H1 (cell line): ENCODE measurements around the gene CFHR1. TPM values are rescaled to one million over a fixed set of nuclear protein-coding genes. Genes with fewer than 3 reads are reported as not detected.
"Not testable (repeated sequence)": the region's sequence is repeated elsewhere in the genome, so short reads cannot be mapped to it uniquely, and the experiment has no call there.

Experiments
- CTCF ChIA-PET: fragments of 300-600 bp; sonication (Branson Sonifier 250); formaldehyde crosslinking; loops from one replicate; lab custom pipeline; 2021; ENCODE audit not compliant: partially characterized antibody; lab: Charles Lee
- POLR2A ChIA-PET: fragments of 300-600 bp; sonication (Branson Sonifier 250); formaldehyde crosslinking; loops from one replicate; lab custom pipeline; 2021; ENCODE audit warnings: inconsistent platforms; ENCODE audit not compliant: partially characterized antibody; lab: Charles Lee
- DNase-seq, 2 experiments: peaks; one replicate each; pipeline versions ENCODE4 v3.0.0 to v3.0.0-alpha.2; 2010 to 2022; ENCODE audit warnings: low spot score in 2 of 2, low read depth in 1 of 2, mixed read lengths in 1 of 2
- FAIRE-seq: peaks from 2 replicates; lab custom pipeline; 2011; peaks lifted over from hg19 to GRCh38; lab: Jason Lieb, UNC
- H2AFZ ChIP-seq: 2 replicates; pipeline ENCODE4 v1.8.1; 2012; ENCODE audit warnings: low read length, inconsistent platforms
- H2AK5ac ChIP-seq: 2 replicates; pipeline ENCODE4 v1.6.1; 2013; ENCODE audit warnings: low read depth, low read length
- H2BK120ac ChIP-seq: replicated peaks from 2 replicates; pipeline ENCODE3; 2013; ENCODE audit warnings: low read depth, low read length, inconsistent platforms
- H2BK12ac ChIP-seq: 2 replicates; pipeline ENCODE4 v1.6.1; 2013; ENCODE audit warnings: low read depth, low read length
- H2BK15ac ChIP-seq: 2 replicates; pipeline ENCODE4 v1.6.1; 2013; ENCODE audit warnings: low read length
- H2BK20ac ChIP-seq: 2 replicates; pipeline ENCODE4 v1.6.1; 2013; ENCODE audit warnings: low read length
- H2BK5ac ChIP-seq: 2 replicates; pipeline ENCODE4 v1.6.1; 2013; ENCODE audit warnings: low read depth, low read length
- H3K14ac ChIP-seq: 2 replicates; pipeline ENCODE4 v1.6.1; 2013; ENCODE audit warnings: inconsistent platforms; ENCODE audit not compliant: insufficient read length
- H3K18ac ChIP-seq: 2 replicates; pipeline ENCODE4 v1.6.1; 2013; ENCODE audit warnings: low read length; ENCODE audit errors: extremely low read depth
- H3K23ac ChIP-seq: 2 replicates; pipeline ENCODE4 v1.6.1; 2013; ENCODE audit warnings: inconsistent platforms; ENCODE audit not compliant: insufficient read length
- H3K23me2 ChIP-seq: 2 replicates; pipeline ENCODE4 v1.6.1; 2013; ENCODE audit warnings: low read depth, low read length
- H3K27ac ChIP-seq: 2 replicates; pipeline ENCODE4 v1.6.1; 2011; ENCODE audit warnings: low read depth, low read length, inconsistent platforms
- H3K27me3 ChIP-seq, 4 experiments: replicated peaks in 1 of 4; 1 replicate in 1 of 4; 2 replicates in 3 of 4; pipeline versions ENCODE4 v1.6.1 to v1.8.1; 2011 to 2013; ENCODE audit warnings: low read length in 3 of 4, mild to moderate bottlenecking in 3 of 4, inconsistent platforms in 2 of 4, mixed read lengths in 2 of 4, moderate library complexity in 1 of 4; ENCODE audit not compliant: control insufficient read depth in 3 of 4, insufficient read depth in 3 of 4; ENCODE audit errors: extremely low read depth in 1 of 4
- H3K36me3 ChIP-seq, 4 experiments: 2 replicates each; pipeline versions ENCODE4 v1.6.1 to v1.8.1; 2011 to 2013; ENCODE audit warnings: mild to moderate bottlenecking in 4 of 4, low read length in 3 of 4, moderate library complexity in 2 of 4, control low read depth in 1 of 4, inconsistent platforms in 1 of 4; ENCODE audit not compliant: insufficient read depth in 4 of 4, control insufficient read depth in 2 of 4
- H3K4ac ChIP-seq: replicated peaks from 2 replicates; pipeline ENCODE3; 2013; ENCODE audit warnings: low read length, low read depth, mixed read lengths, inconsistent platforms; ENCODE audit not compliant: insufficient read length
- H3K4me1 ChIP-seq, 4 experiments: replicated peaks in 1 of 4; 1 replicate in 1 of 4; 2 replicates in 3 of 4; pipeline versions ENCODE4 v1.6.1 to v1.8.1; 2011 to 2013; ENCODE audit warnings: low read length in 3 of 4, inconsistent platforms in 2 of 4, mixed read lengths in 1 of 4; ENCODE audit not compliant: insufficient read depth in 4 of 4, control insufficient read depth in 3 of 4
- H3K4me2 ChIP-seq, 2 experiments: 2 replicates each; pipeline versions ENCODE4 v1.6.1 to v1.8.1; 2011 to 2013; ENCODE audit warnings: low read depth in 2 of 2, low read length in 2 of 2, control low read depth in 1 of 2, inconsistent platforms in 1 of 2, mild to moderate bottlenecking in 1 of 2; ENCODE audit not compliant: insufficient read depth in 1 of 2
- H3K4me3 ChIP-seq, 4 experiments: fragments of 200-600, 300-600 bp in 1 of 4; sonication (generic), shearing (Covaris generic), sonication (Bioruptor Twin) in 1 of 4; 2 replicates each; pipeline versions ENCODE4 v1.5.1 to v1.8.1; 2011 to 2016; ENCODE audit warnings: low read length in 4 of 4, low read depth in 3 of 4, control low read depth in 2 of 4, inconsistent platforms in 2 of 4, mild to moderate bottlenecking in 2 of 4, mixed read lengths in 1 of 4, moderate library complexity in 1 of 4; ENCODE audit not compliant: insufficient read depth in 2 of 4; ENCODE audit errors: extremely low read depth in 1 of 4
- H3K56ac ChIP-seq: replicated peaks from 2 replicates; pipeline ENCODE3; 2013; ENCODE audit warnings: low read depth, mild to moderate bottlenecking, mixed read lengths, low read length, inconsistent platforms; ENCODE audit not compliant: insufficient read length
- H3K79me1 ChIP-seq: 2 replicates; pipeline ENCODE4 v1.6.1; 2013; ENCODE audit warnings: low read depth, low read length, control low read depth
- H3K79me2 ChIP-seq, 2 experiments: 2 replicates each; pipeline versions ENCODE4 v1.6.1 to v1.8.1; 2012 to 2013; ENCODE audit warnings: low read length in 2 of 2, mild to moderate bottlenecking in 2 of 2, inconsistent platforms in 1 of 2; ENCODE audit not compliant: insufficient read depth in 2 of 2, control insufficient read depth in 1 of 2
- H3K9ac ChIP-seq, 4 experiments: replicated peaks in 1 of 4; 1 replicate in 1 of 4; 2 replicates in 3 of 4; pipeline versions ENCODE4 v1.6.1 to v1.8.1; 2011 to 2013; ENCODE audit warnings: low read depth in 3 of 4, low read length in 3 of 4, control low read depth in 2 of 4, mild to moderate bottlenecking in 2 of 4, moderate library complexity in 2 of 4, inconsistent platforms in 1 of 4; ENCODE audit errors: extremely low read depth in 1 of 4
- H3K9me3 ChIP-seq, 2 experiments: 2 replicates each; pipeline versions ENCODE4 v1.6.1 to v1.8.1; 2012 to 2013; ENCODE audit warnings: mild to moderate bottlenecking in 2 of 2, moderate library complexity in 2 of 2, control low read depth in 1 of 2, inconsistent platforms in 1 of 2, low read depth in 1 of 2, low read length in 1 of 2, mixed read lengths in 1 of 2; ENCODE audit not compliant: insufficient read depth in 2 of 2
- H4K20me1 ChIP-seq, 2 experiments: replicated peaks in 1 of 2; 2 replicates each; pipeline versions ENCODE3 to v1.8.1; 2011 to 2013; ENCODE audit warnings: inconsistent platforms in 2 of 2, low read length in 2 of 2, mild to moderate bottlenecking in 1 of 2; ENCODE audit not compliant: insufficient read depth in 2 of 2, control insufficient read depth in 1 of 2
- H4K5ac ChIP-seq: 2 replicates; pipeline ENCODE4 v1.6.1; 2013; ENCODE audit warnings: low read length, low read depth, mixed read lengths, inconsistent platforms; ENCODE audit not compliant: insufficient read length
- H4K8ac ChIP-seq: 2 replicates; pipeline ENCODE4 v1.8.0; 2013; ENCODE audit warnings: mild to moderate bottlenecking, moderate library complexity, low read length, inconsistent platforms; ENCODE audit not compliant: insufficient read depth; ENCODE audit errors: extremely low read depth
- H4K91ac ChIP-seq: replicated peaks from 2 replicates; pipeline ENCODE3; 2013; ENCODE audit warnings: low read length, mixed read lengths, inconsistent platforms; ENCODE audit not compliant: insufficient read length
- WGBS, 2 experiments: shearing (Covaris generic) in 1 of 2; methylation state at CpG; one replicate each; pipeline versions ENCODE4 v1.1.6 to v1.1.7; 2013 to 2015; ENCODE audit warnings: low lambda C conversion rate in 2 of 2, mixed read lengths in 2 of 2, inconsistent platforms in 1 of 2, low coverage in 1 of 2, missing lambda C conversion rate in 1 of 2; ENCODE audit not compliant: insufficient replicate concordance in 2 of 2, insufficient coverage in 1 of 2, insufficient read length in 1 of 2; ENCODE audit errors: extremely low coverage in 1 of 2, missing lambda C conversion rate in 1 of 2; 5-methylcytosine and 5-hydroxymethylcytosine counted together
- polyA plus RNA-seq, 7 experiments: library from polyadenylated mRNA; depleted of rRNA in 3 of 7; stranded (reverse) in 5 of 7; unstranded in 2 of 7; fragments of >200 nt in 5 of 7; fragments of 200-250 nt in 2 of 7; gene quantifications; 1 replicate in 5 of 7; 2 replicates in 1 of 7; 4 replicates in 1 of 7; pipeline versions ENCODE4 v1.2.1 to v1.2.3, GENCODE V29; 2011 to 2013; ENCODE audit warnings: missing spikeins in 2 of 7, mixed read lengths in 2 of 7
- total RNA-seq: library from RNA; stranded (reverse); fragmentation: NEBNext Ultra II Directional; extraction: Animal tissue kit (Norgen Biotek cat#: 25700); gene quantifications from 2 replicates; pipeline ENCODE4 v1.2.1, GENCODE V29; 2021

Gene CFHR1
- total and polyA plus RNA-seq, 2 of the 8 experiments (the other 6 are each of a cell fraction or from before 2014, with no cell fraction given), result not detected

GRCh38 chr1:196791252-196791651 lies 28.3 kb upstream of the CFHR1 start:
- H2BK5ac ChIP-seq, H3K56ac ChIP-seq, H2AK5ac ChIP-seq, H4K8ac ChIP-seq, H3K36me3 ChIP-seq, H2BK20ac ChIP-seq, CTCF ChIA-PET, POLR2A ChIA-PET, H4K5ac ChIP-seq, H3K4me2 ChIP-seq, H4K91ac ChIP-seq, H4K20me1 ChIP-seq, H3K27ac ChIP-seq, H2BK12ac ChIP-seq, H3K4me3 ChIP-seq, FAIRE-seq, H3K23ac ChIP-seq, H3K18ac ChIP-seq, H2BK15ac ChIP-seq, H3K14ac ChIP-seq, H3K23me2 ChIP-seq, H3K79me1 ChIP-seq, H3K4ac ChIP-seq, H3K4me1 ChIP-seq, H3K27me3 ChIP-seq, H3K9ac ChIP-seq, H3K9me3 ChIP-seq, H3K79me2 ChIP-seq, H2AFZ ChIP-seq, DNase-seq, H2BK120ac ChIP-seq: not testable (repeated sequence)
- 86% methylated on average over 1 of the region's 1 CpG; no CpG with 5 or more reads in 1 of the 2 experiments for WGBS, 2 experiments

GRCh38 chr1:196794103-196794502 lies 25.4 kb upstream of the CFHR1 start:
- not testable (repeated sequence) for H3K18ac ChIP-seq, H4K20me1 ChIP-seq, FAIRE-seq

More at GRCh38 chr1:196794103-196794502, 25.4 kb upstream of the CFHR1 start:
- 96% methylated on average over 4 of the region's 4 CpGs; no CpG with 5 or more reads in 1 of the 2 experiments for WGBS, 2 experiments
- H3K27ac ChIP-seq, H4K8ac ChIP-seq, H3K36me3 ChIP-seq, H2BK20ac ChIP-seq, H2BK15ac ChIP-seq, H3K4me1 ChIP-seq, H3K79me2 ChIP-seq, H2AFZ ChIP-seq, H3K4me3 ChIP-seq, H3K79me1 ChIP-seq, H2BK5ac ChIP-seq, H3K4ac ChIP-seq, H2AK5ac ChIP-seq, H3K4me2 ChIP-seq, H3K27me3 ChIP-seq, H3K9ac ChIP-seq, H3K56ac ChIP-seq, H3K14ac ChIP-seq, H4K91ac ChIP-seq, H3K23me2 ChIP-seq, CTCF ChIA-PET, POLR2A ChIA-PET, H3K9me3 ChIP-seq, H2BK120ac ChIP-seq, H4K5ac ChIP-seq, H3K23ac ChIP-seq, H2BK12ac ChIP-seq, DNase-seq: not testable (repeated sequence)
